Muscle layer of duodenum (tissue), 2 donors: ENCODE results near the gene GAK.

ENCODE experiments used
- H3K27ac ChIP-seq: one replicate; pipeline ENCODE4 v1.7.0; 2013; ENCODE audit warnings: mild to moderate bottlenecking, low read length
- H3K27me3 ChIP-seq: one replicate; pipeline ENCODE4 v1.7.0; 2013; ENCODE audit warnings: low read depth, mild to moderate bottlenecking, control low read depth, low read length
- H3K36me3 ChIP-seq, 2 donors: one replicate each; pipeline ENCODE4 v1.7.0; 2013; ENCODE audit warnings: low read length in 2 of 2, control low read depth in 1 of 2, mild to moderate bottlenecking in 1 of 2; ENCODE audit not compliant: insufficient read depth in 2 of 2, control insufficient read depth in 1 of 2
- H3K4me1 ChIP-seq, 2 donors: one replicate each; pipeline ENCODE4 v1.7.0; 2013; ENCODE audit warnings: low read length in 2 of 2, mild to moderate bottlenecking in 2 of 2, control low read depth in 1 of 2, moderate library complexity in 1 of 2; ENCODE audit not compliant: insufficient read depth in 2 of 2, control insufficient read depth in 1 of 2
- H3K4me3 ChIP-seq, 2 donors: one replicate each; pipeline ENCODE4 v1.7.0; 2013; ENCODE audit warnings: low read length in 2 of 2, low read depth in 1 of 2, mild to moderate bottlenecking in 1 of 2
- H3K9me3 ChIP-seq, 2 donors: one replicate each; pipeline ENCODE4 v1.7.0; 2013; ENCODE audit warnings: low read length in 2 of 2, control low read depth in 1 of 2, mild to moderate bottlenecking in 1 of 2; ENCODE audit not compliant: control insufficient read depth in 1 of 2
- donor health status: healthy.

Gene GAK

DNA sequence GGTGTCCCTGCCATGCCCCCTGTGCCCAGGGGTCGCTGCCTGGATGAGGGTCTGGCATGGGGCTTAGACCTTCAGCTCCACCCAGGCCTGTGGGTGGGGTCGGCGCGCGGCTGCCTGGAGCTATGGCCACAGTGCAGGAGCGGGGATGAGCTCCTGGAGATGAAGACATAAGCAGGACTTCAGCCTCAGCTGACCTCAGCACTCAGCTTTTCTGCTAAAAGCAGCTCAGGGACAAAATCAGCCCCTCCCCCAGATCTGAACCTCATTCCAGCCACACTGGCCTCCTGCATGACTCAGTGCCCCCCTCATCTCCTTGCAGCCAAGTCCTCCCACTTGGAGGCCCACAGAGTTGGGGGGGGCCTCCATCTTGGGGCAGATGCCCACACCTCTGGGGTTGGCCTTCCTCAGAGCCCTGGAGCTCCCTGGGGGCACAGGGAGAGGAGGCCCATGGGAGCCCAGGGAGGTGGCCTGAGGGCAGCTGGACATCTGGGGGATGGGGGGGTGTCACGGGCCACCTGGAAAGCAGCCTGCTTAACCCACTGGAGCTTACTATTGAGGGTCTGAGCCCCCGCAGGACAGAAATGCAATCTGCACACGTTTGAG, 86.8 kb downstream of the GAK start:
- H3K27ac ChIP-seq: no peak overlapping the region
- no peaks in the 10 kb centered on the region for H3K4me1 ChIP-seq
- H3K9me3 ChIP-seq: no peaks in the 10 kb centered on the region
- peaks cover 0 to 31% of the 10 kb centered on the region in 2 donors for H3K36me3 ChIP-seq
- no peak overlapping the region for H3K4me3 ChIP-seq
- H3K27me3 ChIP-seq: no peaks in the 10 kb centered on the region

DNA sequence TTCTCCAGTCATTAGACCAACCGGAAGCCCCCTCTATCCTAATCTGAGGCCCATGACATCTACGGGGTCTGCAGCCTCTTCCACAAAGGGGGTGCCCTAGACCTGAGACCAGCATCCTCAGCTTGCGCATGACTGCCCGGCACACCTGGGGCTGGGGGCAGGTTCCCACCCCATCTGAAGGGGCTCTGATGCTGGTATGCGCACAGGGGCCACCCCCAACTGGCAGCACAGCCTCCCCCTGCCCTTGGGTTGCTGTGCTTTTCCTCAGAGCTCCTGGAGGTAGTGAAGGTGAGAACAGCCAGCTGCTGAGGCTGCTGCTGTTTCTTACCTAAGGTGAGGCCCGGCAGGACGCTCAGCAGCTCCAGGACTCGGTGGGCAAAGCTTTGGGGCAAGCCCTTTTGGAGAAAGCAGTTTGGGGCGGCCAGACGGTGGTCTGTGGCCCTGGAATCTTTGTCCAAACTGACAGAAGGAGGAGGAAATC, 87.3 kb downstream of the GAK start:
- H3K36me3 ChIP-seq: peaks cover 0 to 26% of the 10 kb centered on the region in 2 donors

DNA sequence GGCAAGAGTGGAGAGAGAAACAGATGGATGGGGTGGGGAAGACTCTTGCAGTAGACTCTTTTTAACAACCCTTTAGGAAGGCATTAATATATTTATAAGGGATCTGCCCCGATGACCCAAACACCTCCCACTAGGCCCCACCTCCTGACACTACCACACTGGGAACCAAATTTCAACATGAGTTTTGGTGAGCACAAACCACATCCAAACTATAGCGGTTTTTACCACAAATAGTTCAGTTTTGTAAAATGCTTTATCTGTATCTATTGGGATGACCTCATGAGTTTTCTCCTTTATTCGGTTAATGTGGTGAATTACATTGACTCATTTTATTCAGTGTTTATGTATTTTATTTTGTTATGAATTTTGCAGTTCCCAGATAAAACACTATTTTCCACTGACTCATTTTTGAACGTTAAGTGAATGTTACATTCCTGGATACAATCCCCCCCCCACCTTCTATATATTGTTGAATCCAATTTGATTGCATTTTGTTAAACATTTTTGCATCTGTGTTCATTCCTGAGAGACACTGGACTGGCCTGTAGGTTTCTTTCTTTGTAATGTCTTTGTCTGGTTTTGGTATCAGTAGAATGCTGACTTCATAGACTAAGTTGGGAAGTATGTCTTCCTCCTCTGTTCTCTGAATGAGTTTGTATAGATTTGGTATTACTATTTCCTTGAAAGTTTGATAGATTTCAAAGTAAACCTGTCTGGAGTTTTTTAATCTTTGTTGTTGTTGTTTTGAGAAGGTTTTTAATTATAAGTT, 92.3 kb downstream of the GAK start:
- Histone ChIP-seq H3K9me3 (peaks cover 6 to 34% of the 10 kb centered on the region in 2 donors), H3K36me3 (no peaks in the 10 kb centered on the region), H3K4me1 (no peaks in the 10 kb centered on the region), H3K27ac (no peak overlapping the region), H3K4me3 (no peak overlapping the region), H3K27me3 (no peaks in the 10 kb centered on the region)

More for the DNA sequence above, 87.3 kb downstream of the GAK start:
- no peaks in the 10 kb centered on the region for H3K4me1 ChIP-seq
- H3K4me3 ChIP-seq: no peak overlapping the region
- no peaks in the 10 kb centered on the region for H3K9me3 ChIP-seq
- H3K27me3 ChIP-seq: no peaks in the 10 kb centered on the region
- H3K27ac ChIP-seq: no peak overlapping the region

DNA sequence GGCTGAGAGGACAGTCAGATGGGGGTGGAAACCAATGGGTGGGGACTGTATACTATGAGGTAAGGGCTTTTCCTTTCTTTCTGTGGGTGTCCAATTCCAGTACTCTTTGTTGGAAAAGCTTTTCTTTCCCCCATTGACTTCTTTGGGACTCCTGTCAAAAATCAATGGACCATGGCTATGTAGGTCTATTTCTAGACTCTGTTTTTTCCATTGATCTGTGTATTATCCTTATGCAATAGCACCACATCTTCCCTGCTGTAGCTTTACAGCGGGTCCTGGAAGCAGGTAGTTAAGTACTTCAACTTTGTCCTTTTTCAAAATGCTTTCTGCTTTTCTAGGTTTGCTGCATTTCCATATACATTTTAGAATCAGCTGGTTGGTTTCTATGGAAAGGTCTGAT, 94.3 kb downstream of the GAK start:
- H3K4me3 ChIP-seq: peak overlapping the region in 1 of 2 donors; percentile 21
- no peaks in the 10 kb centered on the region for H3K27me3 ChIP-seq
- no peak overlapping the region for H3K27ac ChIP-seq
- H3K9me3 ChIP-seq: peaks cover 6 to 34% of the 10 kb centered on the region in 2 donors
- no peaks in the 10 kb centered on the region for H3K4me1 ChIP-seq
- H3K36me3 ChIP-seq: no peaks in the 10 kb centered on the region

DNA sequence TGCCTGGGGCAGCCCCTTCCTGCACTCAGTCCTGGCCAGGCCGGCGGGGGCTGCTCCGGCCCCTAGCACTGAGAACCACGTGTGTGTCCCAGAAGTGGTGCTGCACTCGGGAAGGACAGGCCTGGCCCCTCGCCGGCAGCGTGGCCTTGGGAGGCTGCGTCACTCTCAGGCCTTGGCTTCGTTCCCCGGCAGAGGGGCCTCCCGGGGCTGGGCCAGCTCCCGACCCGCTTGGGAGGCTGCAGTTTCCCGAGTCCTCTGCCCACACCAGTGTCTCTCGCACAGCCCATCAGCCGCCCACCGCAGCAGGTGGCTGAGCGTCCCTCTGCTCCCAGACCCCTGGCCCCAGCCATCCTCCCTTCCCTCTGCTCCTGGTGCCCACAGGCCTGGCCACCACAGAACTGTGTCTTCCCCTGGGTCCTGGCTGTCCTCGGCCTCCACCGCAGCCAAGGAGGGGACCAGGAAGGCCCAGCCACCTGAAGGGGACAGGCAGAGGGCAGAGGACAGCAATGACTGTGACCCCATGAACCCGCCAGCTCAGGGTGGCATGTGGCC, 95.3 kb downstream of the GAK start:
- Histone ChIP-seq H3K4me3 (peak overlapping the region in 1 of 2 donors; percentile 21), H3K27ac (no peak overlapping the region), H3K36me3 (no peaks in the 10 kb centered on the region), H3K4me1 (no peaks in the 10 kb centered on the region), H3K27me3 (no peaks in the 10 kb centered on the region), H3K9me3 (peaks cover 6 to 42% of the 10 kb centered on the region in 2 donors)

DNA sequence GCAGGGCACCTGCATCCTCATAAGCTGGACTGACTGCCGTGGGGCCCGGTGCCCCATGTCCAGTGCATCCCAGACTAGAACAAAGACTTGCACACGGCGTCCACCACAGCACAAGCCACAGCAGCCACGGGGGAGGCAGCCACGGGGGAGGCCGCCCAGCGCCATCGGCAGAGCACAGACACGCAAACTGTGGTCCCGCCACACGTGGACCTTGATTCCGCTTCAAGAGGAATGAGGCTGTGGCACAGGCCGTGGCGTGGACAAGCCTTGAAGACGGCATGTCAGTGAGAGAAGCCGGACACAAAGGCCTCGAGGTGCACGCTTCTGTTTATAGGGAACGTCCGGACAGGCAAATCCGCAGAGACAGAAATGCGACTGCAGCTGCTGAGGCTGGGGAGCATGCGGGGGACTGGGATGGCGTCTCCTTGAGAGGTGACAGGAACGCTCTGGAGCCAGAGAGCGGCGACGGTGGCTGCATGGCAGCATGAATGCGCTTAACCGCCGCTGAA, 96.1 kb downstream of the GAK start:
- no peaks in the 10 kb centered on the region for H3K36me3 ChIP-seq
- H3K27me3 ChIP-seq: no peaks in the 10 kb centered on the region
- H3K4me3 ChIP-seq: no peak overlapping the region
- H3K9me3 ChIP-seq: peaks cover 6 to 50% of the 10 kb centered on the region in 2 donors
- no peaks in the 10 kb centered on the region for H3K4me1 ChIP-seq
- H3K27ac ChIP-seq: no peak overlapping the region

DNA sequence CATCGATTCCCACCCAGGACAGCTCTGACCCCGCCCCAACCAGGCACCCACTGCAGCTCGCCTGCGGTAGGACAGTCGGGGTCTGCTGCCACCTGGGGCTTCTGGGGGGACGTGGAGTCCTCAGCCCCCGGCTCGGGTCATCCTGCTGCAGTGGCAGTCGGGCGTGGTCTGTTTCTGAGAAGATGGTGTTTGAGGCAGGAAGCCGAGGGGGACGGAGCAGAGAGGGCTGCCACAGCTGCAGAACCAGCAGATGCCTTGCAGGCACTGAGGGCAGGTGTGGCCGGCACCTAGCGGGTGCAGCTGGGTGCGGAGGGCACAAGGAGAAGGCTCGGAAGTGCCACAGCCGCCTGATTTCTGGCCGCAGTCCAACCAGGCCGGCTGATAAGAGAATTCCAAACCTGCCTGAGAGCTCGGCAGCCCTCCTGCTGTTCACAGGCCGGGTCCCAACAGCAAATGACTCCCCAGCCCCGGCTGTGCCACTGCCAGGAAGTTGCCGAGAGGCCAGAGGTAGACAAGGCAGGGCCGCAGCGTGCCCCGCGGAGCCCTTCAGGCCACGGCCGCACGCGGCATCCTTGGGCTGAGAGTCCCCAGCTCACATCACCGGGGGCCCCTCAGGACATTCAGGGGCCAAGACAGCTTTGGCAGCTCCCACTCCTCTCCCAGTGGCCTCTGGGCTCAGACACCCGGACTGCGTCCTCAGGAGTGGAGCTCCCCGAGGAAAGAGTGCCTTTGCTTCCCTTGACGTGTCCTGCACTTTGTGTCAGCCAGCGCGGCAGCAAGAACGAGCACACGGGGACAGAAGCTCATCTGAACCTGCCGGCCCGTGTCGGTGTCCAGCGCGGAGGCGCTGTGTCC, 96.7 kb downstream of the GAK start:
- Histone ChIP-seq H3K9me3 (peaks cover 6 to 50% of the 10 kb centered on the region in 2 donors), H3K27me3 (no peaks in the 10 kb centered on the region), H3K36me3 (no peaks in the 10 kb centered on the region), H3K27ac (no peak overlapping the region), H3K4me1 (no peaks in the 10 kb centered on the region), H3K4me3 (no peak overlapping the region)

DNA sequence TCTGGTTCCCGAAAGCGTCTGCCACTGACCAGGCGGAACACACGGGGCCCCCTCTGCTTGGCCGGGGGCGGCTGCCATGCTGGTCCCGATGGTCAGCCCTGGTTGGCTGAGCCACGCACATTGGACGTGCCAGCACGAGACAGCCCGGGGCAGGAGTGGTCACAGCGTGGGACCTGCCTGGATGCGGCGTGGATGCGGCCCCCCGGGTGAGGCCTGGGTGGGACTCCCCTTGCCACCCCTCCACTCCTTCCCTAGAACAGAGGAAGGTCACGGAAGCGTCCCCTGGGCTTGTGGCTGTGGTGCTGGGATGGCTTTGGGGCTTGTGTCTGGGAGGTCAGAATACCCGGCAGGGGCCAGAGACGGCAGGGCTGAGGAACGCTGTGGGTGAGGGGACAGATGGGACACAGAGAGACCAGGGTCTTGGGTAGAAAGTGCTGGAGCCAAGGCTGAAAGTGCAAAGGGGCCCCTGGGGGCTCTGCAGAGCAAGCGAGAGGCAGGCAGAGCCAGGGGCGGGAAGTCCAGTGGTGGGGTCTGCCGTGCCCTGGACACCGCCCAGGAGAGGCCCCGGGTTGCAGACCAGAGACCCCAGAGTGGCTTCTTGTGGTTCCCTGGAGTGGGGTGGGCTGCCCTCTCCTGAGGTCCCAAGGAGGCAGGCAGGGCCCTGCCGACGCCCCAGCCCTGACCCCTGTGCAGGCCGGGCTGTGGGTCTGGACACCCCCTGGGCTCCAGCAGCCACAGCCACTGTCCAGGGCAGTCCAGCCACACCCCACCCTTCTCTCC, 97.6 kb downstream of the GAK start:
- Histone ChIP-seq H3K4me3 (no peak overlapping the region), H3K4me1 (no peaks in the 10 kb centered on the region), H3K36me3 (no peaks in the 10 kb centered on the region), H3K27me3 (no peaks in the 10 kb centered on the region), H3K27ac (no peak overlapping the region), H3K9me3 (peaks cover 6 to 48% of the 10 kb centered on the region in 2 donors)

DNA sequence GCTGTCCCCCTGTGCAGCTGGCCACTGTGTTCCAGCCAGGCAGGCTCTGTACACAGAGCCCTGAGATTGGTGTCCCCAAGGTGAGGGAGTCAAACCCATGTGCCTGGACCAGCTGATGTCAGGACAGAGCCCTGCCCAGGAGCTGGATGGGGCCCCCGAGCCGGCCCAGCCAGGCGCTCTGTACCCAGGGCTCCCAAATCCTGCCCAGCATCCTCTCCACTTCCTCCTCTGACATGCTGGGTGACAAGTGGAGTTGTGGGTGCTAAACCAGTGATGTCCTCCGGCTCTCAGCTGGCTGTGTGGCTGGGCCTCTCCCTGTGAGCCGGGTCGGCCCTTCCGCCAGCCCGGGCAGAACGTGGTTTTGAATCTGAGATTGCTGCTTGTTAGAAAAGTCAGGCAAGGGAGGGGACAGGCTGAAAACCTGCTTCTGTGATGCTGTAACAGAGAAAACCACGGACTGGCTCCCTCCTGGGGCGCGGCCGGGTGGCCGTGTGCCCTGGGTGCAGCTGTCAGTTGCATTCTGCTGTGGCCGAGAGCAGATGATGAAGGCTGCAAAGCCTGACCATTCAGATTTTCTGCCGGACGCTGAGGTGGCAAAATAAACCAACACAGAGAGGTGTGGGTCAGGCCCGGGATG, 98.3 kb downstream of the GAK start:
- H3K27me3 ChIP-seq: peaks cover 5% of the 10 kb centered on the region
- H3K4me3 ChIP-seq: no peak overlapping the region
- H3K36me3 ChIP-seq: no peaks in the 10 kb centered on the region
- H3K9me3 ChIP-seq: peaks cover 6 to 41% of the 10 kb centered on the region in 2 donors
- H3K4me1 ChIP-seq: no peaks in the 10 kb centered on the region
- H3K27ac ChIP-seq: no peak overlapping the region

DNA sequence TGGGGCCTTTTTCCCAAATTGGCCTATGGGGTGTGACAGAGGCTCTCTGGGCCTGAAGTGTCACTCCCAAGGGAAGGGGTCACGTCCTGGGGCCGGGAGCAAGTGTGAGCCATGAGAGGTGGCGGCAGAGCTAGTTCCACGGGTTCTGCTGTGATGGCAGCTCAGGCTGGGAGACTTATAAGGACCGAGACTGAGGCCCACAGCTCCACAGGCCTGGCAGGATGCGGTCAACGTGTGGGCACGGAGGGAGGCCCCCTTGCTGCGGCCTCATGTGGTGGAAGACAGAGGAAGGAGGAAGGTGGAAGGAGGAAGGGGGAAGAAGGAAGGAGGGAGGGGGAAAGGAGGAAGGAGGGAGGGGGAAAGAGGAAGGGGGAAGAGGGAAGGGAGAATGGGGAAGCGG, 99.0 kb downstream of the GAK start:
- Histone ChIP-seq H3K27ac (no peak overlapping the region), H3K36me3 (no peaks in the 10 kb centered on the region), H3K4me1 (no peaks in the 10 kb centered on the region), H3K9me3 (peaks cover 6 to 37% of the 10 kb centered on the region in 2 donors), H3K4me3 (no peak overlapping the region), H3K27me3 (peaks cover 10% of the 10 kb centered on the region)
